Parathyroid adenoma (tissue), 2 donors: ENCODE results near the gene ANKRD61.
"Not testable (repeated sequence)": the region's sequence is repeated elsewhere in the genome, so short reads cannot be mapped to it uniquely, and the experiment has no call there.

Experiments used
- H2AFZ ChIP-seq: fragments of 300-600 bp; sonication (generic); one replicate; pipeline ENCODE4 v1.7.0; 2017; ENCODE audit warnings: antibody characterized with exemption, mild to moderate bottlenecking
- H3K27ac ChIP-seq: fragments of 300-600 bp; sonication (generic); one replicate; pipeline ENCODE4 v1.7.0; 2017
- H3K27me3 ChIP-seq: fragments of 300-600 bp; sonication (generic); one replicate; pipeline ENCODE4 v1.7.0; 2017; ENCODE audit warnings: low read length; ENCODE audit not compliant: control insufficient read depth, insufficient read depth
- H3K36me3 ChIP-seq: fragments of 300-600 bp; sonication (generic); one replicate; pipeline ENCODE4 v1.7.0; 2017; ENCODE audit warnings: low read length; ENCODE audit not compliant: control insufficient read depth, insufficient read depth
- H3K4me1 ChIP-seq: fragments of 300-600 bp; sonication (generic); one replicate; pipeline ENCODE4 v1.7.0; 2017; ENCODE audit warnings: control low read depth
- H3K4me2 ChIP-seq: fragments of 300-600 bp; sonication (generic); one replicate; pipeline ENCODE4 v1.7.0; 2017; ENCODE audit warnings: low read length
- H3K4me3 ChIP-seq: fragments of 300-600 bp; sonication (generic); one replicate; pipeline ENCODE4 v1.7.0; 2017; ENCODE audit warnings: low read depth, low read length
- H3K79me2 ChIP-seq: fragments of 300-600 bp; sonication (generic); one replicate; pipeline ENCODE4 v1.7.0; 2017; ENCODE audit warnings: control low read depth
- H3K9ac ChIP-seq: fragments of 300-600 bp; sonication (generic); one replicate; pipeline ENCODE4 v1.7.0; 2017; ENCODE audit warnings: mild to moderate bottlenecking
- H3K9me3 ChIP-seq: fragments of 300-600 bp; sonication (generic); one replicate; pipeline ENCODE4 v1.7.0; 2017; ENCODE audit warnings: low read length; ENCODE audit not compliant: control insufficient read depth
- TF ChIP-seq, protein P1 (sequence below): fragments of 300-600 bp; sonication (generic); IDR thresholded peaks from one replicate; pipeline ENCODE4 v1.7.0; 2017; ENCODE audit warnings: antibody characterized with exemption, mild to moderate bottlenecking
- donor health status: primary hyperparathyroidism.

ANKRD61 gene

DNA sequence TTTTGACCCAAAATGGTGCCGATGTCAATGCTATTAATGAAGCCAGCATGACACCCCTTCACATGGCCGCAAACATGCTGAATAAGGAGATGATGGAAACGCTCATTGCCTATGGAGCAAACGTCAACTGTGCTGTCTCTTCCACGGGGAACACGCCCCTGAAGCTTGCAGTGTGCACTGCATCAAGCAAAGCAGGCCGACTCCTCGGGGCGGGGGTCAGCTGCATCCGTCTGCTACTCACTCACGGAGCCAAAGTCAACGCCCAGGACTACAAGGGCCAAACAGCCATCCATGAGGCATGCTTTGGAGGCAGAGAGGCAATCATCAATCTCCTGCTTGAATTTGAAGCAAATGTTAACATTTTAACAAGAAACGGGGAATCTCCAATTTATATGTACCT, 4.5 kb downstream of the ANKRD61 start:
- no peaks in the 10 kb centered on the region for H3K9me3 ChIP-seq
- no peak overlapping the region for H2AFZ ChIP-seq
- peaks cover 2% of the 10 kb centered on the region for H3K36me3 ChIP-seq
- H3K27me3 ChIP-seq = no peaks in the 10 kb centered on the region
- H3K4me1 ChIP-seq = peaks cover 6% of the 10 kb centered on the region
- no peak overlapping the region for H3K9ac ChIP-seq
- no peak overlapping the region for H3K4me2 ChIP-seq
- H3K79me2 ChIP-seq = peaks cover 16% of the 10 kb centered on the region
- no peak overlapping the region for H3K27ac ChIP-seq
- TF ChIP-seq, protein P1, sequence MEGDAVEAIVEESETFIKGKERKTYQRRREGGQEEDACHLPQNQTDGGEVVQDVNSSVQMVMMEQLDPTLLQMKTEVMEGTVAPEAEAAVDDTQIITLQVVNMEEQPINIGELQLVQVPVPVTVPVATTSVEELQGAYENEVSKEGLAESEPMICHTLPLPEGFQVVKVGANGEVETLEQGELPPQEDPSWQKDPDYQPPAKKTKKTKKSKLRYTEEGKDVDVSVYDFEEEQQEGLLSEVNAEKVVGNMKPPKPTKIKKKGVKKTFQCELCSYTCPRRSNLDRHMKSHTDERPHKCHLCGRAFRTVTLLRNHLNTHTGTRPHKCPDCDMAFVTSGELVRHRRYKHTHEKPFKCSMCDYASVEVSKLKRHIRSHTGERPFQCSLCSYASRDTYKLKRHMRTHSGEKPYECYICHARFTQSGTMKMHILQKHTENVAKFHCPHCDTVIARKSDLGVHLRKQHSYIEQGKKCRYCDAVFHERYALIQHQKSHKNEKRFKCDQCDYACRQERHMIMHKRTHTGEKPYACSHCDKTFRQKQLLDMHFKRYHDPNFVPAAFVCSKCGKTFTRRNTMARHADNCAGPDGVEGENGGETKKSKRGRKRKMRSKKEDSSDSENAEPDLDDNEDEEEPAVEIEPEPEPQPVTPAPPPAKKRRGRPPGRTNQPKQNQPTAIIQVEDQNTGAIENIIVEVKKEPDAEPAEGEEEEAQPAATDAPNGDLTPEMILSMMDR = no peak
- H3K4me3 ChIP-seq = no peak overlapping the region

DNA sequence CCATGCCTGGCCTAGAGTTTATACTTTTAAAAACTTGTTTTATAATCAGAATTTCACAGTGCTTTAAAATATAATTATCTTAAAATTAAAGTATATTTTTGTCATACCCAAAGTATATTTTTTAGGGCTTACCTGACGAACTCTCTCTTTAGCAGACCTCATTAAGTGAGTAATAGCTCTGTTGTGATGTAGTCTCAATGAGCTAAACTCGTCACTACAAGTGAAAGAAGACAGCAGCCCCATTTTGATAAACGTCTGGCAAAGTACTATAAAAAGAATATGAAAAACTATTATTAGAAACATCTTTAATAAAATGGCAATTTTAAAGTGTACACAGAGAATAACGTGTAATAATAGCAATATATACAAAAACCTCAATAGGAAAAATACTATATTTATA, 18.6 kb downstream of the ANKRD61 start:
- Histone ChIP-seq H3K9me3 (no peaks in the 10 kb centered on the region), H3K27me3 (no peaks in the 10 kb centered on the region), H3K4me1 (no peaks in the 10 kb centered on the region), H3K4me3 (no peak overlapping the region), H3K9ac (no peak overlapping the region), H3K79me2 (peaks cover 3% of the 10 kb centered on the region), H3K36me3 (no peaks in the 10 kb centered on the region), H3K27ac (no peak overlapping the region), H2AFZ (no peak overlapping the region), H3K4me2 (no peak overlapping the region)
- TF ChIP-seq, protein P1 = no peak

DNA sequence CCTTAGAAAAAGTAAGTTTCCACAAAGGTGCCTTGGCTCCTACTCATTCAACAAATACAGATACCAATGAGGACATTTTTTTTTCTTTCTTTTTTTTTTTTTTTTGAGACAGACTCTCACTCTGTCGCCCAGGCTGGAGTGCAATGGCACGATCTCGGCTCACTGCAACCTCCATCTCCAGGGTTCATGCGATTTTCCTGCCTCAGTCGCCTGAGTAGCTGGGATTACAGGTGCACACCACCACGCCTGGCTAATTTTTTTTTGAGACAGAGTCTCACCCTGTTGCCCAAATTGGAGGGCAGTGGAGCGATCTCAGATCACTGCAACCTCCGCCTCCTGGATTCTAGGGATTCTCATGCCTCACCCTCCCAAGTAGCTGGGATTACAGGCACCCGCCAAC, 20.0 kb downstream of the ANKRD61 start:
- H3K36me3 ChIP-seq, H3K27ac ChIP-seq, H2AFZ ChIP-seq, H3K9me3 ChIP-seq, H3K4me1 ChIP-seq, H3K9ac ChIP-seq, H3K27me3 ChIP-seq, H3K79me2 ChIP-seq, H3K4me2 ChIP-seq, H3K4me3 ChIP-seq: not testable (repeated sequence)

DNA sequence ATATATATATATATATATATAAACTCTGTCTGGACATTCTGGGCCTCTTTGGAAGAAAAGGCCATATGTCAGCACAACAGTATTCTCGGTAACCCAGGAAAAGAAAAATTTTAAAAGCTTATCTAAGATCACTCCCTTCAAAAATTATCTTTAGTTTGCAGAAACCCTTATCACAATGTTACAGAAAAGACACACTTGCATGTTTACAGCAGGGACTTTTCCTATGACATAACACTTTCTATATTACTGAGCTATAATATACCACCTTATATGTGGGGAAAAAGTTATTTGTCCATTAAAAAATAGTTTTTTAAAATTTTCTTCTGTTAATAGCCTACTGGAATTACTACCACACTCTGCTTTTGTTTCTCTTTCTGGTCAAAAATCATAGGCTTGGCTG, 25.4 kb downstream of the ANKRD61 start:
- Histone ChIP-seq H3K9ac (no peak overlapping the region), H3K27ac (no peak overlapping the region), H3K9me3 (no peaks in the 10 kb centered on the region), H3K27me3 (no peaks in the 10 kb centered on the region), H3K79me2 (peaks cover 10% of the 10 kb centered on the region), H3K4me3 (peak overlapping the region; percentile 83), H3K4me1 (peaks cover 4% of the 10 kb centered on the region), H2AFZ (no peak overlapping the region), H3K36me3 (no peaks in the 10 kb centered on the region), H3K4me2 (peak overlapping the region; percentile 21)
- TF ChIP-seq, protein P1 = no peak

DNA sequence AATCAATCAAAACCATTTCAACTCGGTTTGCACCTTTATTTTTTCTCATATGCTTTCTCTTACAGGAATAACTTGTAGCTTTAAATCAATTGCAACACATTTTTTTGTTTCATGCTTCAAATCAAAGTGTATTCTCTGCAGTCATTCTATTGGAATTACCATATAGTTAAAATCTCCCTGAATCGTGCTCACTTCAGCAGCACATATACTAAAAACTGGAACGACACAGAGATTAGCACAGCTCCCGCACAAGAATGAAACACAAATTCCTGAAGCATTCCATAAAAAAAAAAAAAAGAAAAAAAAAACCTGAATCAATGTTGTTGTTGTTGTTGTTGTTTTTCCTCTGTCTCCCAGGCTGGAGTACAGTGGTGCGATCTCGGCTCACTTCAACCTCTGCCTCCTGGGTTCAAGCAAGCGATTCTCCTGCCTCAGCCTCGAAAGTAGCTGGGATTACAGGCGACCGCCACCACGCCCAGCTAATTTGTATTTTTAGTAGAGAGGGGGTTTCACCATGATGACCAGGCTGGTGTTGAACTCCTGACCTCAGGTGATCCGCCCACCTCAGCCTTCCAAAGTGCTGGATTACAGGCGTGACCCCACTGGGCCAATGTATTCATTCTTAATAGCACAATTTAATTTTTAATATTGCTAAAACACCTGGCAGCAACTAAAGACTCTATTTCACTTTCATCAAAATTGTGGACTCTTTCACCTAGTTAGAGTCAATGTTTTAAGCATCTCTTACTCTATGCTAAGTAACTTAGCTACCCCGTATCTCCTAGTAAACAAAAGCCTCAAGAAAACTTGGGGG, 26.3 kb downstream of the ANKRD61 start:
- peaks cover 4% of the 10 kb centered on the region for H3K4me1 ChIP-seq
- H3K79me2 ChIP-seq = peaks cover 10% of the 10 kb centered on the region
- no peak overlapping the region for H3K9ac ChIP-seq
- no peak overlapping the region for H2AFZ ChIP-seq
- TF ChIP-seq, protein P1 = no peak
- H3K27ac ChIP-seq = peak overlapping the region; percentile 83
- peak overlapping the region; percentile 80 for H3K4me2 ChIP-seq
- no peaks in the 10 kb centered on the region for H3K9me3 ChIP-seq
- H3K4me3 ChIP-seq = peak overlapping the region; percentile 83
- H3K27me3 ChIP-seq = no peaks in the 10 kb centered on the region
- H3K36me3 ChIP-seq = no peaks in the 10 kb centered on the region

DNA sequence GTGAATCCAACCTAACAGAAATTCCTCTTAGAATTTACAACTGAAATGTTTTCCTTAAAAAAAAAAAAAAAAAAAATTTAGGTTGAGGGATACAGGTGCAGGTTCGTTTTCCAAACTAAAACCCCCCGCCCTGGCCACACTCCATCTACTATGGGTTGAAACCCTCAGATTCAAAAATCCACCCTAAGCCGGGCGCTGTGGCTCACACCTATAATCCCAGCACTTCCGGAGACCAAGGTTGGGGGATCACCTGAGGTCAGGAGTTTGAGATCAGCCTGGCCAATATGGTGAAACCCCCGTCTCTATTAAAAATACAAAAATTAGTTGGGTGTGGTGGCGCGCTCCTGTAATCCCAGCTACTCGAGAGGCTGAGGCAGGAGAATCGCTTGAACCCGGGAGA, 28.8 kb downstream of the ANKRD61 start:
- not testable (repeated sequence) for H3K4me2 ChIP-seq, H2AFZ ChIP-seq, H3K4me3 ChIP-seq, H3K9me3 ChIP-seq, H3K27me3 ChIP-seq, H3K27ac ChIP-seq, H3K36me3 ChIP-seq, H3K79me2 ChIP-seq, H3K4me1 ChIP-seq, H3K9ac ChIP-seq
